LNCAP (cell line): ENCODE data around the gene CHD6.

ENCODE experiments used
- TF ChIP-seq, protein P1 (sequence below): fragments of 450-650 bp; IDR thresholded peaks from 2 replicates; pipeline ENCODE4 v1.5.1; 2017; ENCODE audit warnings: mild to moderate bottlenecking

The CHD6 gene

DNA sequence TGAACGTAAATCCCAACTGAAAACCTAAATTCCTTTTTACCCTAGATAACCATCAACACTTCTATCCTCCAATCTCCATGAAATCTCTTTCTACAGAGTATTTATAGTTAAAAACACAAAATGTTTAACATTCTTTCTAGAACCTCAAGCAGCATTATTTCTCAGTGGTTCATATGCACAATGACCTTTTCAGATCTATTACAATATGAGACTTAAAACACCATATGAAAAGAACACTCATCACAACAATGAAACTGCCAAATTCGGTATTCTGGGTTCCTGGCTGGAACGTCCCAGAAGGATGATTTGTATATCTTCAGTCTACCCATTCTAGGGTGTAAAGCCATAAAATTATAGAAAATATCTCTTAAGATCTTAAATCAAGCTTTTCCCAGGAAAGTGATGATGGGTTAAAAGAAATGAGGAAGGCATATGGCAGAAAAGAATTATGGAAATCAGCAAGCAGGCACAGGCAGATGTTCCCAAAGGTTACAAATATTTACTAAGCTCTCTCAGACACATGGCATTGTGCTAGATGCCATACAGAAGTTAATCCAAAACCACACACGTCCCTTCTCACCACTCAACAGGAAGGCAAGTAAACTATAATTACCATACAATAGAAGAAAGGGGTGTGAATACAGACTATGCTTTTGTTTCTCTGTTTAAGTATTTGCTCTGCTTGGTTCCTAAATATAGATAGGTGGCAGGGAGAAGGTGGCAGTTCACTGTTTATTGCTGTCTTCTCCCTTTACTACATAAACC is 118.0 kb downstream of the CHD6 start:
- TF ChIP-seq, protein P1, sequence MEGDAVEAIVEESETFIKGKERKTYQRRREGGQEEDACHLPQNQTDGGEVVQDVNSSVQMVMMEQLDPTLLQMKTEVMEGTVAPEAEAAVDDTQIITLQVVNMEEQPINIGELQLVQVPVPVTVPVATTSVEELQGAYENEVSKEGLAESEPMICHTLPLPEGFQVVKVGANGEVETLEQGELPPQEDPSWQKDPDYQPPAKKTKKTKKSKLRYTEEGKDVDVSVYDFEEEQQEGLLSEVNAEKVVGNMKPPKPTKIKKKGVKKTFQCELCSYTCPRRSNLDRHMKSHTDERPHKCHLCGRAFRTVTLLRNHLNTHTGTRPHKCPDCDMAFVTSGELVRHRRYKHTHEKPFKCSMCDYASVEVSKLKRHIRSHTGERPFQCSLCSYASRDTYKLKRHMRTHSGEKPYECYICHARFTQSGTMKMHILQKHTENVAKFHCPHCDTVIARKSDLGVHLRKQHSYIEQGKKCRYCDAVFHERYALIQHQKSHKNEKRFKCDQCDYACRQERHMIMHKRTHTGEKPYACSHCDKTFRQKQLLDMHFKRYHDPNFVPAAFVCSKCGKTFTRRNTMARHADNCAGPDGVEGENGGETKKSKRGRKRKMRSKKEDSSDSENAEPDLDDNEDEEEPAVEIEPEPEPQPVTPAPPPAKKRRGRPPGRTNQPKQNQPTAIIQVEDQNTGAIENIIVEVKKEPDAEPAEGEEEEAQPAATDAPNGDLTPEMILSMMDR: no peak

DNA sequence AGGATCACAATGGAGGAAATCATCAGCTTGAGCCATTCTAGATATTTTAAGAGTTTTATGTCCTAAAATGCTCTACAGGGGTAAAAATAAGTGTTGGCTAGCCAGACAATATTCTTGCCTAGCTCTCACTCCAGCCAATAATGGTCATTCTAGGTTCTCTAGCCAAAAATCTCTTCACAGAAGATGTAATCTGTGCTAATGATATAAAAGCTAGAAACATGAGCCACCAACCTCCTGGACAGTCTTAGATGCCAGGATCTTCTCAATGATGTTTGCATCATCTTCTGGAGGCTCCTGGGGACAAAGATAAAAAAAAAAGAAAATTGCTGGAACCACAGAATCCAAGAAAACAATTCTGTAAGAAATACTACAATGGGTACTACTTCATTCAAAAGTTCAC is 119.1 kb downstream of the CHD6 start:
- TF ChIP-seq, protein P1: no peak

DNA sequence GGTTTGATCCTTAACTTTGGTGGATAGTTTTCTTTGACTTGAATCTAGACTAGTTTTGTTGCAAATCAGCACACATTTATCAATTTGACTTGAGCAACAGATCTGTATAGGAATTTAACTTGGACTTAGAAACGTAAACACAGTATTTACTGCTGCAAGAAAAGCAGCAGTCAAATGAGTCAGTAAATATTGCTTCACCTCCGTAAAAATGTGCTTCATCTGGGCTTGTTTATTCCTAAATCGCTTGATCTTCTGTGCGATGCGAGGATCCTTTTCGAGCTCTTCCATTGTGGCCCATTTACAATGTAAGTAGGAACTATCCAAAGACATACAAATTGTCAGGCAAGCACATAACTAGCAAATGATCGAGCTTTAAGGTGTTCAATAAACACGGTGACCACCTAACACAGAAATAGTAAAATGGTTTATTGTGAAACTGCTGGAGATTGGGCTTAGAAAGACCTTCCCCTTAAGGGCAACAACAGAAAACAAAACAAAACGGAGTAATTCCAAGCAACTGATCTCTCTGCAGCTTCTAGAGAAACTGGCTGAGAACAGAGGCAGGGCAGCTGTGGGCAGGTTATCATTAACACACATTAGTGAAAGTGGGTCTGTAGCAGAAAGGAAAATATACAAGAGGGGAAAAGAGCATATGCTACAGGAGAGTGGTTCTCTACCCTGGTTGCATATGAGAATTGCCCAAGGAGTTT is 120.8 kb downstream of the CHD6 start:
- TF ChIP-seq, protein P1: no peak

DNA sequence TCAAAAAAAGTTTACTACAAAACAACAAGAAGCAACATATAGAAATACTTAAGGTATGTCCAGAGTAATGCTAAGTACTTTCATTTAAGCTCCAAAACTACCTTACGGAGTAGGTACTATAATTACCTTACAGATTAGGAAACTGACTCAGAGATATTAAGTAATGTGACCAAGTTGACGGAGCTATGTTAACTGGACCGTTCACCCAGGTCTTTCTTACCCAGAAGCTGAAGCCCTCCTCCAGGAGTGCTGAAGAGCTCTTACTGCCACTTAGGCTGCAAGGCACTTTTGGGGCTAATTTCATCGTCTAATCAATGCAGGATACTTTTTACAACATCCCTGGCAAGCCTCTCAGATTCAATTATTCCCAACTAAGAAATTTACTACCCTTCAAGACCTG is 123.7 kb downstream of the CHD6 start:
- TF ChIP-seq, protein P1: no peak

DNA sequence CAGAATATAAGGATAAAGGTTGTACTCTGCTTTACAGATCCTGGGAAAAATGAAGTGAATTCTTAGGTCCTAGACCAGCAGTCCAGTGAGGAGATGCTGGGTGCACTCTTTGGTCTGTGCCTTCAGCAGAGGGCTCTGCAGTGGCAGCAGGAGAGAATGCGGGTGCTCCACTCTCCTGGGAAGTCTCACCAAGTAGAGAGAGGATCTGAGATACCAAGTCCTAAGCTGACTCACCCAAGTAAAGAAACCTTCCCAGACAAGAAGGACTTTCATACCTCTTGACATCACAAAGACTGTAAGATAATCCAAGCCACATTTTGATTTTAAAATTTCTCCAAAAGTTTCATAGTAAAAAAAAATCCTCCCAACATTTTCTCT is 134.6 kb downstream of the CHD6 start:
- TF ChIP-seq, protein P1: no peak

DNA sequence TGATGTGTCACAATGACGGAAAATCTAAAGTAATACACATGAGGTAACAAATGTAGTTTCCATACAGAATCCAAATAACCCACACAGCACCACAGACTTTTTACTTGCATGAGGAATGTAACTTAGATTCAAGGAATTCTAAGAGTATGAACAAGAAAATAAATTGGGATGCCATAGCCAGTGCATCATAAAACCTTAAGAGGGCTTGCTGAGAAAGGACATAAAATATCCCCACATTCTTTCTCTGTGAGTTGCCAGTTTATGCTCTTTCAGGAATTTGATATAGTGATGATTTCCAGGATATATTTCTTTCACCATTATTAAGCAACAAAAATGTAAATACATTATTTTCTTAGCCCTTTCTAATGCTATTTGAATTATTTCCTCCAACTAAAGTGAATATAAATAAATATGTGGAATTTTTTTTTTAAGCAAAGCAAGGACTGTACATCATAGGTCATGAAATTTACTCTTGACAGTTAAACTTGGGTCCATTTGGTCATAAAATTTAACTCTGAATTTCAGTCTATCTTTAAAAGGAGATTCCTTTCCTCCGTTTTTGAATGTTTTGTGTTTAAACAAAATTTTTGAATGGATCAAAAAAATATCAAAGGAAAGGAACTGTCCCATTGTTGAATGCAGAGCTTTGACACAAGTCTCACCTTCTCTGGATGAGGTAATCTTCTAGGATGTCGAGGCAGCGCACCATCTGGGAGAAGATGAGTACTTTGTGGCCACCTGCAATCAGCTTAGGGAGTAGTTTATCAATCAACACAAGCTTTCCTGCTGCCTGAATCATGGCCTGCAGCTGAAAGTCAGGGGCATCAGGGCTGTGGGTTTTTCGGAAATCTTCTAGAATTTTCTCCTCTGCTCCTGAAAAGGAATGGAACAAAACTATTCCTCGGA is 135.3 kb downstream of the CHD6 start:
- TF ChIP-seq, protein P1: no peak

DNA sequence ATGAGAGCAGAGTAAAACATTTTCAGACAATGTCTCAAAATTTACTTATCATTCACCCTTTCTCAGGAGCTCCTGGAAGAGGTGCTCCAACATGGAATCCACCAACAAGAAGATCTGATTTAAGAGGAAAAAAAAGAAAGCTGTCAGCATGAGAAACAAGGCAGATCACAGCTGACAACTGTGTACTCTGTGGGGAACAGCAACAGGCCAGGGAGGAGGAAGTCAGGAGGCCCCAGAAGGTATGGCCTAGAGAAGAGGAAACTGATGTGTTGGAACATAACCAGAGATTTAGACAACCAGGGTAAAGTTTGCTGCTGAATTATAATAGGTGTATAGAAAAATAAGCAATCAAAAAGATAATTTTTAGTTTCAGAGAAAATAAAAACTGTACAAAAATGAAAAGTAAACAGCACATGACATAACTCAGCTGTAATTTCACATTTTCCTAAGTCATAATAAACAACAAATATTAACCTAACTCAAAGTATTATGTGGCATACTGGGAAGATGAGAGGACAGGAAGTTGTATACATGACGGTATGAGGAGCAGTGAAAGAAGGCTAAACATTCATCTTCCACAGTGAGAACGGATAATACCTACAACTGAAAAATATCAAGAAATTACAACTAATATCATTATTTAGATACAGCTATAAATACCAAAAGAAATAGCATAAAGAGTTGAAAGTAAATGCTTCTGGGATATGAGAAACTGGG is 138.0 kb downstream of the CHD6 start:
- TF ChIP-seq, protein P1: no peak
